Effector memory CD8-positive, alpha-beta T cell (primary cell): ENCODE results near the gene NPDC1.

Source experiments
- ATAC-seq: fragments of 150-1000 bp; cut with Tn5 transposase; replicated peaks from 2 replicates; pipeline ENCODE4 v1.10.0; 2021; ENCODE audit warnings: mild to moderate bottlenecking, moderate library complexity
- DNase-seq, 3 experiments: peaks; one replicate each; pipeline ENCODE4 v3.0.0; 2021
- H3K27ac Mint-ChIP-seq, 2 donors: one replicate each; pipeline ENCODE4 v1.8.0; 2022; ENCODE audit warnings: mild to moderate bottlenecking in 2 of 2, mixed read lengths in 2 of 2, moderate library complexity in 2 of 2
- H3K27me3 Mint-ChIP-seq, 2 donors: one replicate each; pipeline ENCODE4 v1.8.0; 2022; ENCODE audit warnings: mixed read lengths in 2 of 2
- H3K36me3 Mint-ChIP-seq: one replicate; pipeline ENCODE4 v1.8.0; 2022; ENCODE audit warnings: mild to moderate bottlenecking, moderate library complexity, mixed read lengths; ENCODE audit not compliant: insufficient read depth
- H3K4me1 Mint-ChIP-seq, 2 donors: one replicate each; pipeline ENCODE4 v1.8.0; 2022; ENCODE audit warnings: low read depth in 2 of 2, mixed read lengths in 2 of 2
- H3K4me3 Mint-ChIP-seq, 2 donors: one replicate each; pipeline ENCODE4 v1.8.0; 2022; ENCODE audit warnings: mild to moderate bottlenecking in 2 of 2, mixed read lengths in 2 of 2, moderate library complexity in 2 of 2
- H3K9me3 Mint-ChIP-seq, 2 donors: one replicate each; pipeline ENCODE4 v1.8.0; 2022; ENCODE audit warnings: mixed read lengths in 2 of 2

The NPDC1 gene

DNA sequence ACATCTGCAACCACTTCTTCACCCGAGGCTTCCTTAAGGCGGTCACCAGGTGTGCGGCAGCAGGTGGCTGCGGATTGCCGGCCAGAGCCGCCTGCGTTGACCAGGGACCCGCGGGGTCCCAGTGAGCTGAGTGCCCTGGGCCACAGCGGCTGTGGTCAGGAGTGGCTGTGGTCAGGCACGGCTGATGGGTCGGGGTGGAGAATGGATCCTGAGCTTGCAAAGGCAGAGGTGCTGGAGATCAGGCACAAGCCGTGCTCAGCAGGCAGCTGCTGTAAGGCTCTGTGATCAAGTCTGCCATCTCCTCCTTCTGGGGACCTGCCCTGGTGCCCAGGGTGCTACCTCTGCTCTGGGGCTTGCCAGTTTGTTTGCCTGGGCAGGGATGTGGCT, 33.4 kb upstream of the NPDC1 start:
- no peak for DNase-seq
- no peak for ATAC-seq
- H3K4me1 Mint-ChIP-seq = peaks cover 0 to 2% of the 10 kb centered on the region in 2 donors
- H3K36me3 Mint-ChIP-seq = peaks cover 3% of the 10 kb centered on the region
- no peaks in the 10 kb centered on the region for H3K27me3 Mint-ChIP-seq
- H3K4me3 Mint-ChIP-seq = peak overlapping the region; percentile 20 to 33
- H3K27ac Mint-ChIP-seq = peak overlapping the region in 1 of 2 donors; percentile 15
- H3K9me3 Mint-ChIP-seq = no peaks in the 10 kb centered on the region

DNA sequence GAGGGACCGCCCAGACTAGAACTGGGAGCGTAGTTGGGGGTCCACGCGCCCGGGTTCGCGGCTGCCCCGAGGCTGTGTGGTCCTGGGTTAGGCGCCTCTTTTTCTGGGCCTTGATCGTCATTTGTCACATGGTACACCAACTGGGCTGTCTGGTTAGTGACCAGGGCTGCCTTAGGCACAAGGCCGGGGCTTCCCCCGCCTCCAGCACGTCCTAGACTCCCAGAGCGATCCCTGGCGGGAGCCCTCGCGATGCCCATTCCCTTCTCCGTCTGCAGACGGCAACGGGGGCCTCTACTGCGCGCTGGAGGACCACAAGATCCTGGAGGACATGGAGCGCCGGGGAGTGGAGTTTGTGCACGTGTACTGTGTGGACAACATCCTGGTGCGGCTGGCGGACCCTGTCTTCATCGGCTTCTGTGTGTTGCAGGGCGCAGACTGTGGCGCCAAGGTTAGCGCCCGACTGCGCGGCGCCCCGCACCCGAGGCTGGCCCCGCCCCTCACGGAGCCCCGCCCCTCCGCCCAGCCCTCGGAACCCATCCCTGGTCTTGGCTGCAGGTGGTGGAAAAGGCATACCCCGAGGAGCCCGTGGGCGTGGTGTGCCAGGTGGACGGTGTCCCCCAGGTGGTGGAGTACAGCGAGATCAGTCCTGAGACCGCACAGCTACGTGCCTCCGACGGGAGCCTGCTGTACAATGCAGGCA, 32.9 kb upstream of the NPDC1 start:
- H3K4me3 Mint-ChIP-seq = peak overlapping the region; percentile 72 to 73
- H3K9me3 Mint-ChIP-seq = no peaks in the 10 kb centered on the region
- H3K4me1 Mint-ChIP-seq = peaks cover 0 to 2% of the 10 kb centered on the region in 2 donors

GRCh38 chr9:137077758-137078693, 32.0 kb upstream of the NPDC1 start:
- Mint-ChIP-seq H3K36me3 (no peaks in the 10 kb centered on the region), H3K27me3 (no peaks in the 10 kb centered on the region), H3K27ac (no peak overlapping the region), H3K4me1 (peaks cover 0 to 2% of the 10 kb centered on the region in 2 donors), H3K4me3 (peak overlapping the region; percentile 72 to 73), H3K9me3 (no peaks in the 10 kb centered on the region)
- ATAC-seq (peak; percentile 58), DNase-seq (peak in 2 of 3 experiments; percentile 19 to 29)

More for the DNA sequence above, 32.9 kb upstream of the NPDC1 start:
- Mint-ChIP-seq H3K27ac (peak overlapping the region in 1 of 2 donors; percentile 15), H3K27me3 (no peaks in the 10 kb centered on the region), H3K36me3 (peaks cover 3% of the 10 kb centered on the region)
- no peak for DNase-seq
- no peak for ATAC-seq

DNA sequence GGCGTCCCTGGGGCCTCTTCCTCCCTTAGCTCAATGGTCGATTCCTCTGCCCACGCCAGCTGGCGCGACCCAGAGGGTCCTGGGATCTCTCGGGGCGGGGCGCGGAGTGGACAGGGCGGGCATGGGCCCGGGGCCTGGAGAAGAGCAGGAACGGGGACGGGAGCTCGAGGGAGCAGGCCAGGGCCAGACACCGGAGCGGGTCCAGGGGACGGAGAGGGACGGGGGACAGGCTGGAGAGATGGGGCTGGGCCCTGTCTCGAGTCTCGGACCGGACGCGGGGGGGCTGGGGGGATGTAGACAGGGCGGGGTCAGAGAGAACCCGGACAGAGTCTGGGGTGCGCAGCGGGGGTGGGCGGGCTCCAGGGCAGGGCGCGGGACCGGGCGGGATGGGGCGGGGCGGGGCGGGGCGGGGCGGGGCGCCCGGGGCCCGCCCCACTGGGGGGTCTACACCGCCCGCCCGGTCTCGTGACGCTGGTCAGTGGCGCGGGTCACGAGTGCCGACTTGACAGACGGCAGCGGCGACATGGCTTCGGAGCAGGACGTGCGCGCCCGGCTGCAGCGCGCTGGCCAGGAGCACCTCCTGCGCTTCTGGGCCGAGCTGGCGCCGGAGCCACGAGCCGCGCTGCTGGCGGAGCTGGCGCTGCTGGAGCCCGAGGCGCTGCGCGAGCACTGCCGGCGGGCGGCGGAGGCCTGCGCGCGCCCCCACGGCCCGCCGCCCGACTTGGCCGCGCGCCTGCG, 31.2 kb upstream of the NPDC1 start, which contains the start of gene UAP1L1:
UAP1L1 (plus strand) TSS at position 508 of the 738 bp plus-strand sequence; CDS start at position 524, 16 bp downstream.
- peak; percentile 77 for ATAC-seq
- Mint-ChIP-seq H3K9me3 (no peaks in the 10 kb centered on the region), H3K27me3 (no peaks in the 10 kb centered on the region), H3K4me3 (peak within 1 kb of the TSS; percentile 72 to 73), H3K36me3 (no peaks in the 10 kb centered on the region), H3K4me1 (peaks cover 0 to 2% of the 10 kb centered on the region in 2 donors), H3K27ac (no peak within 1 kb of the TSS)
- peak; percentile 41 to 50 (median 43) for DNase-seq

GRCh38 chr9:137076636-137077009, 30.6 kb upstream of the NPDC1 start:
- Mint-ChIP-seq H3K36me3 (no peaks in the 10 kb centered on the region), H3K4me1 (peaks cover 0 to 2% of the 10 kb centered on the region in 2 donors), H3K9me3 (no peaks in the 10 kb centered on the region), H3K4me3 (peak overlapping the region; percentile 68 to 73), H3K27ac (no peak overlapping the region), H3K27me3 (no peaks in the 10 kb centered on the region)
- no peak for ATAC-seq
- DNase-seq = no peak

GRCh38 chr9:137075275-137075775, 29.3 kb upstream of the NPDC1 start:
- H3K36me3 Mint-ChIP-seq = peaks cover 3% of the 10 kb centered on the region
- no peaks in the 10 kb centered on the region for H3K9me3 Mint-ChIP-seq
- no peaks in the 10 kb centered on the region for H3K27me3 Mint-ChIP-seq
- DNase-seq = no peak
- ATAC-seq = no peak
- H3K4me1 Mint-ChIP-seq = peaks cover 6 to 10% of the 10 kb centered on the region in 2 donors
- H3K27ac Mint-ChIP-seq = no peak overlapping the region
- H3K4me3 Mint-ChIP-seq = no peak overlapping the region

- ATAC-seq (no peak), DNase-seq (no peak)
- H3K36me3 Mint-ChIP-seq = peaks cover 4% of the 10 kb centered on the region
- peaks cover 6 to 10% of the 10 kb centered on the region in 2 donors for H3K4me1 Mint-ChIP-seq
- H3K27me3 Mint-ChIP-seq = no peaks in the 10 kb centered on the region
- no peak overlapping the region for H3K27ac Mint-ChIP-seq
- no peak overlapping the region for H3K4me3 Mint-ChIP-seq
- no peaks in the 10 kb centered on the region for H3K9me3 Mint-ChIP-seq
Measured at GRCh38 chr9:137074657-137075274, 28.8 kb upstream of the NPDC1 start.

DNA sequence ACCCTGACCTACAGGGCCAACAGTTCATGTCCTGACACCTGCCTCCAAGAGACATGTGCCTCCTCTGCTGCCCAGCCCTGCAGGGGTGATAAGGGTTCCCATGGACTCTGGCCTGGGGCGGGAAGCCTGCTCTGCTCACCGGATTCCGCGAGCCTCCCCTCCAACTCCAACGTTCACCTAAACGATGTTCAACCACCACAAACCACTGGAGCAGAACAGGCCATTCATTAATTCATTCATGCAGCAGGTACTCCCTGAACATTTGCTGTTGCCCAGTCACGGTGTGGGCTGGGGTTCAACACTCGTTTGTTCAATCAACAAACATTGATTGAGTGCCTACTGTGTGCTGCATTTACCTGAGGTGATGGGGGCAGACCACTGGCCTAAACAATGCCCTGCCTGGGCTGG, 28.0 kb upstream of the NPDC1 start:
- Mint-ChIP-seq H3K36me3 (peaks cover 4% of the 10 kb centered on the region), H3K4me1 (peaks cover 6 to 10% of the 10 kb centered on the region in 2 donors), H3K4me3 (no peak overlapping the region), H3K27me3 (no peaks in the 10 kb centered on the region), H3K27ac (no peak overlapping the region), H3K9me3 (no peaks in the 10 kb centered on the region)
- ATAC-seq (no peak), DNase-seq (no peak)

- Mint-ChIP-seq H3K36me3 (peaks cover 8% of the 10 kb centered on the region), H3K4me3 (peak overlapping the region; percentile 75 to 78), H3K27ac (no peak overlapping the region), H3K27me3 (peaks cover 0 to 7% of the 10 kb centered on the region in 2 donors), H3K4me1 (peaks cover 10 to 12% of the 10 kb centered on the region in 2 donors), H3K9me3 (no peaks in the 10 kb centered on the region)
- ATAC-seq (no peak), DNase-seq (no peak)
Measured at GRCh38 chr9:137071282-137071681, 25.3 kb upstream of the NPDC1 start.

GRCh38 chr9:137070906-137071275, 24.9 kb upstream of the NPDC1 start:
- Mint-ChIP-seq H3K4me1 (peaks cover 10 to 12% of the 10 kb centered on the region in 2 donors), H3K4me3 (peak overlapping the region; percentile 75 to 78), H3K36me3 (peaks cover 8% of the 10 kb centered on the region), H3K27ac (peak overlapping the region; percentile 65 to 79), H3K27me3 (peaks cover 0 to 7% of the 10 kb centered on the region in 2 donors), H3K9me3 (no peaks in the 10 kb centered on the region)
- DNase-seq (no peak), ATAC-seq (no peak)

DNA sequence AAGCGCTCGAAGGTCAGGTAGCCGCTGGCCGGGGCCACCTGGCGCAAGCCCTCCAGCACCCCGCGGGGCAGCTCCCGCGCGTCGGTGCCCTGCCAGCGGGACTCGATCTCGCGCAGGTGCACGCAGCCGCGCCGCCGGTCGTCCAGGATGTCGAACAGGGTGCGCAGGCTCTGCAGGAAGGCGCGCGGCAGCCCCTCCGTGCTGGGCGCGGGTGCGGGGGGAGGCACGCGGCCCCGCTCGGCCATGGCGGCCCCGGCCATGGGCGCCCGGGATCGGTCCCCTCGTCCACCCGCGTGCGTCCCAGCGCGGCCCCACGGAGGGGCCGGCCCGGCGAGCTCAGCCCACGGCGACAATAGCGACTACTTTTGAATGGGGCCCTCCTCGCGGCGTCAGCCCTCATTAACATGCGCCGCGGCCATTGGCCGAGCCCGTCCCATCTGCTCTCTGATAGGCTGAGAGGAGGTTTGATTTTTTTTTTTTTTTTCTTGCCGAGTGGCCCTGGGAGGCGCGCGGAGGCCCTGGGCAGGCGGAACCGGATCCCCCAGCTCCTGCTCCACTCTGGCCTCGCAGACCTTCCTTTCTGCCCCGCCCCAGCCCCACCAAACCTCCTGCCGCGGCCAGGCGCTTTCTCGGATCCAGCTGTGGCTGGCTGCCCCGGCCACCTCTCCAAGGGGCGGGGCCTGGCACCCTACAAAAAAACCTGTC, 24.4 kb upstream of the NPDC1 start, which contains the start of gene SAPCD2:
SAPCD2 (minus strand) TSS at position 357 of the 705 bp plus-strand sequence; CDS start at position 260, 97 bp downstream.
- DNase-seq (peak; percentile 75 to 80 (median 79)), ATAC-seq (peak; percentile 91)
- H3K9me3 Mint-ChIP-seq = no peaks in the 10 kb centered on the region
- H3K27me3 Mint-ChIP-seq = peaks cover 0 to 7% of the 10 kb centered on the region in 2 donors
- peak within 1 kb of the TSS; percentile 65 to 79 for H3K27ac Mint-ChIP-seq
- H3K4me3 Mint-ChIP-seq = peak within 1 kb of the TSS; percentile 75 to 78
- peaks cover 10 to 12% of the 10 kb centered on the region in 2 donors for H3K4me1 Mint-ChIP-seq
- H3K36me3 Mint-ChIP-seq = peaks cover 8% of the 10 kb centered on the region

GRCh38 chr9:137069508-137070091, 23.6 kb upstream of the NPDC1 start:
- peak overlapping the region; percentile 25 to 34 for H3K4me3 Mint-ChIP-seq
- DNase-seq = no peak
- no peak for ATAC-seq
- peaks cover 10 to 12% of the 10 kb centered on the region in 2 donors for H3K4me1 Mint-ChIP-seq
- no peak overlapping the region for H3K27ac Mint-ChIP-seq
- H3K36me3 Mint-ChIP-seq = peaks cover 8% of the 10 kb centered on the region
- peaks cover 0 to 7% of the 10 kb centered on the region in 2 donors for H3K27me3 Mint-ChIP-seq
- H3K9me3 Mint-ChIP-seq = no peaks in the 10 kb centered on the region
